A673 (cell line): ENCODE results near the gene DDR2. TPM values are rescaled to one million over a fixed set of nuclear protein-coding genes. Genes with fewer than 3 reads are reported as not detected.

Experiments used
- BruUV-seq: library from RNA; stranded (reverse); fragments of 400-500 nt; replicated peaks from 2 replicates; lab custom pipeline; 2021; lab: Mats Ljungman, UMichigan
- CTCF ChIA-PET: fragments of 300-600 bp; sonication (Branson Sonifier 250); formaldehyde crosslinking; loops from one replicate; lab custom pipeline; 2022; ENCODE audit warnings: antibody characterized with exemption; lab: Charles Lee
- POLR2A ChIA-PET: fragments of 300-600 bp; sonication (Branson Sonifier 250); formaldehyde crosslinking; loops from one replicate; lab custom pipeline; 2022; ENCODE audit warnings: antibody characterized with exemption; ENCODE audit not compliant: low non-redundant PET; lab: Charles Lee
- DNase-seq: peaks from one replicate; pipeline ENCODE4 v3.0.0-alpha.2; 2015; ENCODE audit warnings: low spot score
- H3K27ac ChIP-seq: fragments of 200-600 bp; sonication (generic); 2 replicates; pipeline ENCODE4 v1.5.1; 2016; ENCODE audit warnings: mixed run types, low read depth, mild to moderate bottlenecking, mixed read lengths, antibody characterized with exemption, low read length; ENCODE audit not compliant: poor library complexity, severe bottlenecking
- H3K27me3 ChIP-seq: fragments of 200-600 bp; sonication (generic); replicated peaks from 2 replicates; pipeline ENCODE4 v1.6.1; 2017; ENCODE audit warnings: mixed run types, low read depth, mild to moderate bottlenecking, mixed read lengths, antibody characterized with exemption, low read length; ENCODE audit not compliant: insufficient read depth, poor library complexity
- H3K36me3 ChIP-seq: fragments of 200-600 bp; sonication (generic); 2 replicates; pipeline ENCODE4 v1.6.1; 2016; ENCODE audit warnings: mixed run types, mild to moderate bottlenecking, mixed read lengths, antibody characterized with exemption, low read length; ENCODE audit not compliant: insufficient read depth, poor library complexity, severe bottlenecking
- H3K4me1 ChIP-seq: fragments of 200-600 bp; sonication (generic); 2 replicates; pipeline ENCODE4 v1.6.1; 2017; ENCODE audit warnings: mixed run types, mild to moderate bottlenecking, mixed read lengths, antibody characterized with exemption, low read length; ENCODE audit not compliant: insufficient read depth, poor library complexity, severe bottlenecking
- H3K4me3 ChIP-seq: fragments of 200-600 bp; sonication (generic); 2 replicates; pipeline ENCODE4 v1.5.1; 2016; ENCODE audit warnings: low read depth, mixed run types, mild to moderate bottlenecking, mixed read lengths, low read length; ENCODE audit not compliant: poor library complexity, severe bottlenecking
- H3K9me3 ChIP-seq: fragments of 200-600 bp; sonication (generic); 2 replicates; pipeline ENCODE4 v1.6.1; 2016; ENCODE audit warnings: mixed run types, low read depth, mild to moderate bottlenecking, mixed read lengths, antibody characterized with exemption, low read length; ENCODE audit not compliant: poor library complexity, severe bottlenecking
- EZH2 ChIP-seq: fragments of 200-600 bp; sonication (generic); IDR thresholded peaks from 2 replicates; pipeline ENCODE4 v1.6.1; 2017; ENCODE audit warnings: borderline replicate concordance, low read depth, mild to moderate bottlenecking, mixed read lengths, antibody characterized with exemption, low read length; ENCODE audit not compliant: poor library complexity, severe bottlenecking
- intact Hi-C: fragments of 100-400 bp; cut with micrococcal nuclease; formaldehyde crosslinking; loops from one replicate; pipeline ENCODE4 v1.10.0; 2022; ENCODE audit not compliant: unreplicated experiment
- total RNA-seq: library from RNA; stranded (reverse); gene quantifications from 2 replicates; pipeline ENCODE4 v1.2.3, GENCODE V29; 2021
- TF ChIP-seq, protein P1 (sequence below): fragments of 300-800, 200-600 bp; sonication (generic); conservative IDR thresholded peaks from 2 replicates; pipeline ENCODE4 v1.5.1; 2017; ENCODE audit warnings: low read depth, mild to moderate bottlenecking, antibody characterized with exemption, low read length, moderate library complexity, mixed read lengths

The DDR2 gene
- total RNA-seq, 1 experiment from 2014 or later = 121 TPM

DNA sequence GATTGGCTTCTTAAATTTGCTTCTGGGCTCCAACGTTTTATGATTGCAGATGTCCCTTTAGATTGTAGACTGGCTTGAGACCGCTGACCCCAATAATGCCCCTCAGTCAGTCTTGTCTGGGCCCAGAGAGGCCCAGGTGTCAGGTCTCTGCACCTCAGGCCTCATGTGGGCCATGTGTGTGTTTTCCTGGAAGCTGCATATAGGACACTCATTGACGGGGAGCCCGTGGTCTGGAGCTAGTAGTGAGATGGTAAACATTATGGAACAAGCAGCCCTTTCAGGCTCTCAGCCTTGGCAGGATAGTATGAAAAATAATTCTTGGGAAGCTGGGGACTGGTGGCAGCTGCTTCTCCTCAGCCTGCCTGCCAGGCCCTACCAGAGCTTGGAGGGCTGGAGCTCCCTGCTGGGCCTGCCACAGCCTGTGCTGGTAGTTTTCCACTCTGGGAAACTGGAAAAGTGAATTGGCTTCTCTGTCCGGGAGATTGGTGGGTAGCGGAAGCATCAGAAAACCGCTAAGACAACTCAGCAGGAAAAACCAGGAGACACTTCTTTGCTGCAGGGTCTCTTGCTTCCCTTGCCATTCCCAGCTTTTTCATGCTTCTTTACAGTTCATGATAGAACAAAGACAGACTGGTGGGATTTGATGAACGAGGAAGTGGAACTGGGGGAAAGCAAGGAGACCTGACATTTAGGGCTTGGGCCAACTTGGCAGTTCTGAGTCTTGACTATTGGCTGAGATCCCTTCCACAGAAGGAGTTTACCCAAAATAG lies 100.5 kb downstream of the DDR2 start:
- peak overlapping the region; percentile 57 for H3K27ac ChIP-seq
- H3K4me1 ChIP-seq = peaks cover 28% of the 10 kb centered on the region
- ChIA-PET POLR2A (no interaction called here), CTCF (interaction anchor here (0.9 kb wide), 1 partner anchor 106 kb away, joined by 3 read pairs; no protein-coding TSS in a partner anchor)
- no peaks in the 10 kb centered on the region for H3K9me3 ChIP-seq
- no peaks in the 10 kb centered on the region for H3K36me3 ChIP-seq
- BruUV-seq = no TSS peak
- no peak overlapping the region for H3K4me3 ChIP-seq
- intact Hi-C loops = no loop called here
- TF ChIP-seq, protein P1, sequence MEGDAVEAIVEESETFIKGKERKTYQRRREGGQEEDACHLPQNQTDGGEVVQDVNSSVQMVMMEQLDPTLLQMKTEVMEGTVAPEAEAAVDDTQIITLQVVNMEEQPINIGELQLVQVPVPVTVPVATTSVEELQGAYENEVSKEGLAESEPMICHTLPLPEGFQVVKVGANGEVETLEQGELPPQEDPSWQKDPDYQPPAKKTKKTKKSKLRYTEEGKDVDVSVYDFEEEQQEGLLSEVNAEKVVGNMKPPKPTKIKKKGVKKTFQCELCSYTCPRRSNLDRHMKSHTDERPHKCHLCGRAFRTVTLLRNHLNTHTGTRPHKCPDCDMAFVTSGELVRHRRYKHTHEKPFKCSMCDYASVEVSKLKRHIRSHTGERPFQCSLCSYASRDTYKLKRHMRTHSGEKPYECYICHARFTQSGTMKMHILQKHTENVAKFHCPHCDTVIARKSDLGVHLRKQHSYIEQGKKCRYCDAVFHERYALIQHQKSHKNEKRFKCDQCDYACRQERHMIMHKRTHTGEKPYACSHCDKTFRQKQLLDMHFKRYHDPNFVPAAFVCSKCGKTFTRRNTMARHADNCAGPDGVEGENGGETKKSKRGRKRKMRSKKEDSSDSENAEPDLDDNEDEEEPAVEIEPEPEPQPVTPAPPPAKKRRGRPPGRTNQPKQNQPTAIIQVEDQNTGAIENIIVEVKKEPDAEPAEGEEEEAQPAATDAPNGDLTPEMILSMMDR = no peak
- no peak for TF ChIP-seq EZH2
- H3K27me3 ChIP-seq = no peaks in the 10 kb centered on the region
- DNase-seq = peak; percentile 49

DNA sequence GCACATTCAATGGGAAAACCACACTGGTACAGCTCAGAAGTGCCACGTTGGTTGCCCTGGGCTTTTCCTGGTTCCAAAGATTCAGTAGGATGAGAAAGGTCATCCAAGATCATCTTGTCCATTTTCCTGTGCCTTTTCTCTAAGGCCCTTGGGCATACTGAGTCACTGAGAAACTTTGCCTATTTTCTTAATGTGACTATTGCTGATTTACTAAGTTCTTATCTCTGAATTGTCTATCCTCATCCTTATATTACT lies 101.0 kb downstream of the DDR2 start:
- CTCF ChIA-PET = interaction anchor here (0.9 kb wide), 1 partner anchor 107 kb away, joined by 3 read pairs; no protein-coding TSS in a partner anchor
- TF ChIP-seq EZH2 = no peak
- TF ChIP-seq, protein P1 = no peak
- POLR2A ChIA-PET = no interaction called here
- intact Hi-C loops = no loop called here
- H3K9me3 ChIP-seq = no peaks in the 10 kb centered on the region
- BruUV-seq = no TSS peak
- no peaks in the 10 kb centered on the region for H3K27me3 ChIP-seq
- no peak overlapping the region for H3K4me3 ChIP-seq
- H3K4me1 ChIP-seq = peaks cover 27% of the 10 kb centered on the region
- no peak for DNase-seq
- no peaks in the 10 kb centered on the region for H3K36me3 ChIP-seq
- peak overlapping the region; percentile 57 for H3K27ac ChIP-seq

DNA sequence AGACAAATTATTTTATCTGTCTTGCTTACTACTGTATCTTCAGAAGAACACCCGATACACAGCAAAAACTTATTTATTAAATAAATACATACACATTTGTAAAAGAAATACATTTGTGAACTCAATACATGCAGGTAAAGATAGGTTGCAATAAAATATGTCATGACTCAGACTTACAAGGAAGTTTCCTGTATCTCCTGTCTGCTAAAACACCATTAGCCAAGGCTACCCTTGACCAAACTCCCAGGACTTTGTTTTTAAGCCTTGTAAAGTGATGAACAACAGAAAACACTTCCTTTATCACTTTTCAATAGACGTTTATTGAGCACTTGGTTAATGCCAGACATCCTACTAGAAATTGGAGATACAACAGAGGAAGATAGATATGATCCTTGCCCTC lies 101.8 kb downstream of the DDR2 start:
- ChIA-PET CTCF (no interaction called here), POLR2A (no interaction called here)
- intact Hi-C loops = no loop called here
- BruUV-seq = no TSS peak
- Histone ChIP-seq H3K9me3 (no peaks in the 10 kb centered on the region), H3K27ac (no peak overlapping the region), H3K36me3 (no peaks in the 10 kb centered on the region), H3K4me3 (no peak overlapping the region), H3K4me1 (peaks cover 19% of the 10 kb centered on the region), H3K27me3 (no peaks in the 10 kb centered on the region)
- DNase-seq = no peak
- TF ChIP-seq EZH2 = no peak
- TF ChIP-seq, protein P1 = no peak
